ENCODE data around the gene FRMD4B.
"Not testable (repeated sequence)": the region's sequence is repeated elsewhere in the genome, so short reads cannot be mapped to it uniquely, and the experiment has no call there.

Gene FRMD4B

GRCh38 chr3:69240651-69241568 lies 145.0 kb downstream of the FRMD4B start:
- DNase-seq (ENCODE audit: low read depth) = no peak

GRCh38 chr3:69239063-69239462 lies 146.8 kb downstream of the FRMD4B start:
- no peak for DNase-seq (ENCODE audit: low read depth)

GRCh38 chr3:69236812-69237707 lies 148.8 kb downstream of the FRMD4B start:
- DNase-seq (ENCODE audit: low read depth) = no peak

- DNase-seq (ENCODE audit: low read depth) = no peak
These were observed 150.0 kb downstream of the FRMD4B start for GRCh38 chr3:69235882-69236281.

GRCh38 chr3:69235227-69235626 lies 150.7 kb downstream of the FRMD4B start:
- DNase-seq (ENCODE audit: low read depth) = not testable (repeated sequence)

GRCh38 chr3:69232482-69232881 lies 153.4 kb downstream of the FRMD4B start:
- DNase-seq (ENCODE audit: low read depth) = no peak

GRCh38 chr3:69231929-69232440 lies 153.9 kb downstream of the FRMD4B start:
- DNase-seq (ENCODE audit: low read depth) = no peak

GRCh38 chr3:69226071-69226470 lies 159.8 kb downstream of the FRMD4B start:
- no peak for DNase-seq (ENCODE audit: low read depth)

- no peak for DNase-seq (ENCODE audit: low read depth)
These were observed 166.7 kb downstream of the FRMD4B start for GRCh38 chr3:69219101-69219708.

- no peak for DNase-seq (ENCODE audit: low read depth)
These were observed 167.8 kb downstream of the FRMD4B start for GRCh38 chr3:69218079-69218478.

GRCh38 chr3:69216981-69217380 lies 168.9 kb downstream of the FRMD4B start:
- no peak for DNase-seq (ENCODE audit: low read depth)

GRCh38 chr3:69214241-69214640 lies 171.6 kb downstream of the FRMD4B start:
- DNase-seq (ENCODE audit: low read depth) = no peak

GRCh38 chr3:69212411-69213160 lies 173.3 kb downstream of the FRMD4B start:
- DNase-seq (ENCODE audit: low read depth) = no peak

GRCh38 chr3:69210068-69210730 lies 175.7 kb downstream of the FRMD4B start:
- no peak for DNase-seq (ENCODE audit: low read depth)

GRCh38 chr3:69209413-69209812 lies 176.5 kb downstream of the FRMD4B start:
- DNase-seq (ENCODE audit: low read depth) = no peak

GRCh38 chr3:69207031-69207430 lies 178.9 kb downstream of the FRMD4B start:
- no peak for DNase-seq (ENCODE audit: low read depth)

GRCh38 chr3:69205385-69205784 lies 180.5 kb downstream of the FRMD4B start:
- no peak for DNase-seq (ENCODE audit: low read depth)

GRCh38 chr3:69204315-69204957 lies 181.5 kb downstream of the FRMD4B start:
- DNase-seq (ENCODE audit: low read depth) = no peak

GRCh38 chr3:69203631-69204314 lies 182.1 kb downstream of the FRMD4B start:
- no peak for DNase-seq (ENCODE audit: low read depth)

- no peak for DNase-seq (ENCODE audit: low read depth)
These were observed 184.2 kb downstream of the FRMD4B start for GRCh38 chr3:69201658-69202057.

Data from T-helper 22 cell (primary cell).